HCT116 (cell line): ENCODE data around the gene GTF3C5. TPM values are rescaled to one million over a fixed set of nuclear protein-coding genes. Genes with fewer than 3 reads are reported as not detected.

Source experiments
- ATAC-seq: fragments of 200-7000 bp; cut with Tn5 transposase; 2 replicates; pipeline ENCODE4 v1.9.1; 2020; ENCODE audit warnings: mild to moderate bottlenecking, moderate library complexity
- BruUV-seq: library from RNA; stranded (reverse); fragments of 400-500 nt; replicated peaks from 2 replicates; lab custom pipeline; 2021; lab: Mats Ljungman, UMichigan
- CTCF ChIA-PET: fragments of 300-600 bp; sonication (Branson Sonifier 250); formaldehyde crosslinking; loops from one replicate; lab custom pipeline; 2021; ENCODE audit warnings: antibody characterized with exemption; lab: Charles Lee
- POLR2A ChIA-PET: fragments of 300-600, 350-600 bp; sonication (Branson Sonifier 250); formaldehyde crosslinking; loops from one replicate; lab custom pipeline; 2021; ENCODE audit warnings: antibody characterized with exemption; lab: Charles Lee
- RAD21 ChIA-PET, 2 experiments: fragments of 300-600 bp; sonication (Branson Sonifier 250); formaldehyde crosslinking; loops; one replicate each; lab custom pipeline; 2023; ENCODE audit warnings: low total read pairs in 2 of 2; ENCODE audit not compliant: uncharacterized antibody in 2 of 2, unreplicated experiment in 2 of 2, low non-redundant PET in 1 of 2; lab: Charles Lee
- DNase-seq: peaks from one replicate; pipeline ENCODE4 v3.0.0-alpha.2; 2010; ENCODE audit warnings: low read depth, low spot score
- H2AFZ ChIP-seq: fragments of 200-600 bp; shearing (Covaris generic), sonication (generic); 2 replicates; pipeline ENCODE4 v1.6.1; 2017; ENCODE audit warnings: low read depth, mixed run types, mixed read lengths, antibody characterized with exemption, low read length; ENCODE audit not compliant: poor library complexity, severe bottlenecking
- H3K27ac ChIP-seq: 2 replicates; pipeline ENCODE4 v1.5.1; 2012; ENCODE audit warnings: low read depth, low read length
- H3K27me3 ChIP-seq: fragments of 200-600 bp; sonication (generic); 2 replicates; pipeline ENCODE4 v1.6.1; 2016; ENCODE audit warnings: mixed run types, low read length, mixed read lengths; ENCODE audit not compliant: insufficient read depth
- H3K36me3 ChIP-seq, 2 experiments: fragments of 200-500 bp in 1 of 2; fragments of 200-600 bp in 1 of 2; sonication (Bioruptor generic) in 1 of 2; sonication (generic) in 1 of 2; 2 replicates each; pipeline versions ENCODE4 v1.5.1 to v1.6.1; 2014 to 2016; ENCODE audit warnings: low read length in 2 of 2, inconsistent platforms in 1 of 2, mixed read lengths in 1 of 2, mixed run types in 1 of 2; ENCODE audit not compliant: insufficient read depth in 2 of 2, control insufficient read depth in 1 of 2
- H3K4me1 ChIP-seq, 2 experiments: fragments of 200-600 bp in 1 of 2; sonication (generic) in 1 of 2; 2 replicates each; pipeline versions ENCODE4 v1.5.1 to v1.6.1; 2012 to 2017; ENCODE audit warnings: low read length in 2 of 2, inconsistent platforms in 1 of 2, mild to moderate bottlenecking in 1 of 2, mixed read lengths in 1 of 2, mixed run types in 1 of 2, moderate library complexity in 1 of 2; ENCODE audit not compliant: insufficient read depth in 2 of 2, control insufficient read depth in 1 of 2
- H3K4me2 ChIP-seq: fragments of 200-600 bp; sonication (generic); 2 replicates; pipeline ENCODE4 v1.6.1; 2017; ENCODE audit warnings: mixed run types, low read length, mixed read lengths
- H3K4me3 ChIP-seq, 2 experiments: fragments of 200-600 bp in 1 of 2; sonication (generic) in 1 of 2; replicated peaks in 1 of 2; 2 replicates each; pipeline ENCODE4 v1.5.1; 2011 to 2016; ENCODE audit warnings: low read length in 2 of 2, control low read depth in 1 of 2, low read depth in 1 of 2, mild to moderate bottlenecking in 1 of 2, mixed read lengths in 1 of 2, mixed run types in 1 of 2
- H3K79me2 ChIP-seq: fragments of 200-600 bp; sonication (generic); 2 replicates; pipeline ENCODE4 v1.6.1; 2017; ENCODE audit warnings: mild to moderate bottlenecking, mixed run types, low read length, moderate library complexity, mixed read lengths; ENCODE audit not compliant: insufficient read depth
- H3K9ac ChIP-seq: fragments of 200-600 bp; sonication (generic); 2 replicates; pipeline ENCODE4 v1.6.1; 2016; ENCODE audit warnings: low read length, mixed read lengths
- H3K9me2 ChIP-seq: fragments of 200-600 bp; sonication (generic), shearing (Covaris generic); 2 replicates; pipeline ENCODE4 v1.6.1; 2017; ENCODE audit warnings: mixed run types, mild to moderate bottlenecking, moderate library complexity; ENCODE audit not compliant: insufficient read depth
- H3K9me3 ChIP-seq, 2 experiments: fragments of 200-500 bp in 1 of 2; fragments of 200-600 bp in 1 of 2; sonication (Bioruptor generic) in 1 of 2; sonication (generic) in 1 of 2; 2 replicates each; pipeline ENCODE4 v1.6.1; 2014 to 2017; ENCODE audit warnings: low read length in 2 of 2, mixed read lengths in 2 of 2, inconsistent platforms in 1 of 2, low read depth in 1 of 2, mild to moderate bottlenecking in 1 of 2, mixed run types in 1 of 2, moderate library complexity in 1 of 2; ENCODE audit not compliant: control insufficient read depth in 1 of 2, insufficient read depth in 1 of 2
- H4K20me1 ChIP-seq: fragments of 200-600 bp; sonication (generic), shearing (Covaris generic); 2 replicates; pipeline ENCODE4 v1.6.1; 2017; ENCODE audit warnings: mixed run types, mild to moderate bottlenecking, moderate library complexity; ENCODE audit not compliant: insufficient read depth
- CBX3 ChIP-seq: IDR thresholded peaks from 2 replicates; pipeline ENCODE4 v1.6.1; 2012; ENCODE audit warnings: low read depth
- EZH2phosphoT487 ChIP-seq: fragments of 200-600 bp; IDR thresholded peaks from 2 replicates; pipeline ENCODE4 v1.6.1; 2018; ENCODE audit warnings: antibody characterized with exemption, borderline replicate concordance
- FOSL1 ChIP-seq: IDR thresholded peaks from 2 replicates; pipeline ENCODE4 v1.6.1; 2012; ENCODE audit warnings: low read depth
- JUND ChIP-seq: IDR thresholded peaks from 2 replicates; pipeline ENCODE4 v1.6.1; 2012
- SIN3A ChIP-seq: IDR thresholded peaks from 2 replicates; pipeline ENCODE4 v1.6.1; 2012; ENCODE audit warnings: low read depth
- intact Hi-C: fragments of 100-400 bp; cut with micrococcal nuclease; formaldehyde crosslinking; loops from 2 replicates; pipeline ENCODE4 v1.10.0; 2022
- total RNA-seq: library from RNA; stranded (reverse); gene quantifications from one replicate; pipeline ENCODE4 v1.2.1, GENCODE V29; 2021; ENCODE audit not compliant: unreplicated experiment
- TF ChIP-seq, protein P1 (sequence below): IDR thresholded peaks from 2 replicates; pipeline ENCODE4 v1.6.1; 2012; ENCODE audit warnings: low read depth

Gene GTF3C5
- total RNA-seq, 1 experiment from 2014 or later = 95.1 TPM

DNA sequence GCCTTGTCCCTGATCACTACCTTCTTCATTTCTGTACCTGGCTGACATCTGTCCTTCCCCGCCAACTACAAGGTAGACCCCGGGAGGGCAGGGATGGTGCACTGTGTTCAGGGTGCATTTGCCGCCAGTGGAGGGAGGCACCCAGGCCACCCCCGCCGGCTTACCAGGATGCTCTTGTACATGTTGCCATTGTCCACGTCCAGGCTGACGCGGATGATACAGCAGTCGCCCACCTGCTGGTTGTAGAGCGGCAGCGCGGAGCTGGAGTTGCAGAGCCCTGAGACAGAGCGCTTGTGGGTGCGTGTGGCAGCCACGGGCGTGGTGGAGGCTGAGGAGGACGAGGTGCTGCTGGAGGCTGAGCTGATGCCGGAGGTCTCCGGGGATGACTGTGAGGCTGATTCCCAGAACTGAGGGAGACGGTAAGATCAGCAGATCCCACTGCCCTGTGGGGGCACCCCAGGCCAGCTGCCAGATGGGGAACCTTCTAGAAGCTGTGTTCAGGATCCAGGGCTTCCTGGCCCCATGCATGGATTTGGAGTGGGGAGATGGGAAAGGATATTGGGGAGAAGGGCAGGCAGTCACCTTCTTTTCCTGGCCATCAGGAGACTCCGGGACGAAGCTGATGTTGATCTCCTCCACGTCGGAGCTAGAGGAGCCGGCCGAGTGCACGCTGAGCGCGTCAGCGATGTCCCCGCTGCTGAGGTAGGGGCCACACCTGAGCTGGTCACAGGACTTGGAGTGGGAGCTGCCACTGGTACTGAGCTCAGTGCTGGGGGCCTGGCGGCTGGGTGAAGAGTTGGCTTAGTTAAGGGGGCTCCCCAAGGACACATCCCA lies 70.8 kb downstream of the GTF3C5 start:
- Histone ChIP-seq H3K36me3 (peaks cover 27 to 46% of the 10 kb centered on the region in 2 experiments; a peak in 3 of 4 replicates), H3K9ac (no peak overlapping the region), H3K4me1 (no peaks in the 10 kb centered on the region), H3K27ac (no peak overlapping the region), H3K79me2 (no peaks in the 10 kb centered on the region), H2AFZ (no peak overlapping the region), H3K4me3 (no peak overlapping the region), H3K27me3 (no peaks in the 10 kb centered on the region), H3K4me2 (no peak overlapping the region), H4K20me1 (no peaks in the 10 kb centered on the region), H3K9me3 (peaks cover 2 to 8% of the 10 kb centered on the region in 2 experiments; a peak in 3 of 4 replicates), H3K9me2 (no peaks in the 10 kb centered on the region)
- DNase-seq (no peak), ATAC-seq (no peak)
- ChIA-PET CTCF (interaction anchor here (1.0 to 3.4 kb wide), 2 partner anchors 43 to 48 kb away, joined by 3 to 21 read pairs; no protein-coding TSS in a partner anchor), POLR2A (no interaction called here), RAD21 (no interaction called here)
- intact Hi-C loops = no loop called here
- TF ChIP-seq SIN3A = no peak
- no peak for TF ChIP-seq FOSL1
- no TSS peak for BruUV-seq

DNA sequence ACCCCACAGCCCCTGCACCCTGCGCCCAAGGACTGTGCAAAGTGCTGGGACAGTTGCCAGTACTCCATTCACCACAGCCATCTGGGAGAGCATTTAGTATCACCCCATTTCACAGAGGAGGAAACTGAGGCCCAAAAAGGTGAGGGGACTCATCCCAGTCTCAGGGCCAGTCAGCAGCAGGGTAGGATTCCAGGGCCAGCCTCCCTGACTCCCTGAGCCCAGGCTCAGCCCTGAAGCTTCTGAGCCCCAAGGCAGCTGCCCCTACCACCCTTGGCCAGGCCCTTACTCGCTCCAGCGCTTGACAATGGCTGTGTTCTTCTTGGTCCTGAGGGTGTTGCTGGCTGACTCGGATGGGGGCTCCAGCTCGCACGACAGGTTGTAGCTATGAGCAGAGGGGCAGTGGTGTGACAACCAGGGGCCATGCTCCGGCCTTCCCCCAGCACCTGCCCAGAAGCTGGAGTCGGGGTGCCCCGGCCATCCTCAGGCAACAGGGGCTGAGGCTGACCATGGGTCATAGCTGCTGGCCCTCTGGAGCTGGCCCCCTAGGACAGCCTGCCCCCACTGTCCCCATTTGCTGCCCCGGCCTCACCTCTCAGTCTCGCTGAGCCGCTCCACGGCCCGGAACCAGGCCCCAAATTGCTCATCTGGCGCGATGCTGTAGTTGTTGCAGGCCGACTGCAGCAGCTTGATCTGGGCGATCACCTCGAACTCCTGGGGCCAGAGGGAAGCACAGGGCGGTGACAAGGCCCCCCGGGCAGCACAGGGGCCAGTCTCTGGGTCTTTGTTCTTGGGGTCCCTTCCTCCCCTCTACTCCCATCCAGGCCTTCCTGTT lies 71.6 kb downstream of the GTF3C5 start:
- Histone ChIP-seq H2AFZ (no peak overlapping the region), H3K4me3 (no peak overlapping the region), H4K20me1 (no peaks in the 10 kb centered on the region), H3K27me3 (no peaks in the 10 kb centered on the region), H3K79me2 (no peaks in the 10 kb centered on the region), H3K9me2 (no peaks in the 10 kb centered on the region), H3K36me3 (peaks cover 29 to 46% of the 10 kb centered on the region in 2 experiments), H3K27ac (no peak overlapping the region), H3K9ac (no peak overlapping the region), H3K4me2 (no peak overlapping the region), H3K9me3 (no peaks in the 10 kb centered on the region; a peak in 2 of 4 replicates), H3K4me1 (no peaks in the 10 kb centered on the region)
- TF ChIP-seq EZH2phosphoT487 (no peak), JUND (no peak), CBX3 (no peak)
- TF ChIP-seq, protein P1, sequence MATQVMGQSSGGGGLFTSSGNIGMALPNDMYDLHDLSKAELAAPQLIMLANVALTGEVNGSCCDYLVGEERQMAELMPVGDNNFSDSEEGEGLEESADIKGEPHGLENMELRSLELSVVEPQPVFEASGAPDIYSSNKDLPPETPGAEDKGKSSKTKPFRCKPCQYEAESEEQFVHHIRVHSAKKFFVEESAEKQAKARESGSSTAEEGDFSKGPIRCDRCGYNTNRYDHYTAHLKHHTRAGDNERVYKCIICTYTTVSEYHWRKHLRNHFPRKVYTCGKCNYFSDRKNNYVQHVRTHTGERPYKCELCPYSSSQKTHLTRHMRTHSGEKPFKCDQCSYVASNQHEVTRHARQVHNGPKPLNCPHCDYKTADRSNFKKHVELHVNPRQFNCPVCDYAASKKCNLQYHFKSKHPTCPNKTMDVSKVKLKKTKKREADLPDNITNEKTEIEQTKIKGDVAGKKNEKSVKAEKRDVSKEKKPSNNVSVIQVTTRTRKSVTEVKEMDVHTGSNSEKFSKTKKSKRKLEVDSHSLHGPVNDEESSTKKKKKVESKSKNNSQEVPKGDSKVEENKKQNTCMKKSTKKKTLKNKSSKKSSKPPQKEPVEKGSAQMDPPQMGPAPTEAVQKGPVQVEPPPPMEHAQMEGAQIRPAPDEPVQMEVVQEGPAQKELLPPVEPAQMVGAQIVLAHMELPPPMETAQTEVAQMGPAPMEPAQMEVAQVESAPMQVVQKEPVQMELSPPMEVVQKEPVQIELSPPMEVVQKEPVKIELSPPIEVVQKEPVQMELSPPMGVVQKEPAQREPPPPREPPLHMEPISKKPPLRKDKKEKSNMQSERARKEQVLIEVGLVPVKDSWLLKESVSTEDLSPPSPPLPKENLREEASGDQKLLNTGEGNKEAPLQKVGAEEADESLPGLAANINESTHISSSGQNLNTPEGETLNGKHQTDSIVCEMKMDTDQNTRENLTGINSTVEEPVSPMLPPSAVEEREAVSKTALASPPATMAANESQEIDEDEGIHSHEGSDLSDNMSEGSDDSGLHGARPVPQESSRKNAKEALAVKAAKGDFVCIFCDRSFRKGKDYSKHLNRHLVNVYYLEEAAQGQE = no peak
- no peak for ATAC-seq
- ChIA-PET CTCF (interaction anchor here (1.0 to 3.4 kb wide), 2 partner anchors 42 to 47 kb away, joined by 3 to 21 read pairs; no protein-coding TSS in a partner anchor), POLR2A (no interaction called here), RAD21 (no interaction called here)
- BruUV-seq = no TSS peak
- intact Hi-C loops = loop anchor here (1.0 kb wide), 1 partner anchor 42 kb away; no protein-coding TSS in a partner anchor
- no peak for DNase-seq
